DOHH2 (cell line): ENCODE data around the gene C11orf42.

Experiments
- H3F3A ChIP-seq: fragments of 200-600 bp; sonication (generic), shearing (Covaris generic); 2 replicates; pipeline ENCODE4 v1.6.0; 2016; ENCODE audit warnings: antibody characterized with exemption, mild to moderate bottlenecking; ENCODE audit not compliant: control insufficient read depth, insufficient read depth
- H3K27ac ChIP-seq: fragments of 200-600 bp; sonication (generic); 2 replicates; pipeline ENCODE4 v1.5.1; 2014; ENCODE audit warnings: low read depth, mild to moderate bottlenecking, low read length, moderate library complexity
- H3K27me3 ChIP-seq: fragments of 200-600 bp; sonication (generic); 2 replicates; pipeline ENCODE4 v1.6.1; 2014; ENCODE audit warnings: mild to moderate bottlenecking, low read length, mixed read lengths; ENCODE audit not compliant: control insufficient read depth
- H3K36me3 ChIP-seq: fragments of 200-600 bp; sonication (generic); 2 replicates; pipeline ENCODE4 v1.6.1; 2014; ENCODE audit warnings: mild to moderate bottlenecking, low read length, moderate library complexity, mixed read lengths; ENCODE audit not compliant: control insufficient read depth
- H3K4me1 ChIP-seq: fragments of 200-600 bp; sonication (generic); 2 replicates; pipeline ENCODE4 v1.6.1; 2014; ENCODE audit warnings: mild to moderate bottlenecking, low read length, mixed read lengths; ENCODE audit not compliant: control insufficient read depth
- H3K4me2 ChIP-seq: fragments of 200-600 bp; sonication (generic); 2 replicates; pipeline ENCODE4 v1.6.0; 2014; ENCODE audit warnings: mild to moderate bottlenecking, low read length, moderate library complexity
- H3K4me3 ChIP-seq: fragments of 200-600 bp; sonication (generic); 2 replicates; pipeline ENCODE4 v1.5.1; 2014; ENCODE audit warnings: mild to moderate bottlenecking, low read length, mixed read lengths
- H3K79me2 ChIP-seq: fragments of 200-600 bp; sonication (generic); 2 replicates; pipeline ENCODE4 v1.6.1; 2014; ENCODE audit warnings: mild to moderate bottlenecking, low read length, mixed read lengths; ENCODE audit not compliant: control insufficient read depth
- H3K9me2 ChIP-seq: fragments of 200-600 bp; sonication (generic); replicated peaks from 2 replicates; pipeline ENCODE4 v1.6.1; 2014; ENCODE audit warnings: mild to moderate bottlenecking, low read length, mixed read lengths; ENCODE audit not compliant: control insufficient read depth
- H3K9me3 ChIP-seq: fragments of 200-600 bp; sonication (generic); 2 replicates; pipeline ENCODE4 v1.6.1; 2014; ENCODE audit warnings: antibody characterized with exemption, low read length, mixed read lengths; ENCODE audit not compliant: control insufficient read depth, insufficient read depth
- H4K20me1 ChIP-seq: fragments of 200-600 bp; sonication (generic); 2 replicates; pipeline ENCODE4 v1.6.0; 2014; ENCODE audit warnings: low read depth, mild to moderate bottlenecking, antibody characterized with exemption, low read length, moderate library complexity; ENCODE audit not compliant: control insufficient read depth, insufficient read depth
- CTCF ChIP-seq: fragments of 200-600 bp; sonication (generic); IDR thresholded peaks from one replicate; pipeline ENCODE4 v1.5.1; 2014; ENCODE audit warnings: antibody characterized with exemption, mild to moderate bottlenecking, low read depth, low read length; ENCODE audit not compliant: poor library complexity, severe bottlenecking
- EZH2phosphoT487 ChIP-seq: fragments of 200-600 bp; sonication (generic); IDR thresholded peaks from 2 replicates; pipeline ENCODE4 v1.6.1; 2017; ENCODE audit warnings: borderline replicate concordance, mild to moderate bottlenecking, antibody characterized with exemption, low read length, moderate library complexity, mixed read lengths

Gene C11orf42

GRCh38 chr11:6238902-6239301 is 33.5 kb downstream of the C11orf42 start, which contains the start of gene CNGA4:
TSS of gene CNGA4 (plus strand) at chr11:6239089. CDS start at chr11:6239207, 118 bp downstream.
- H3K9me2 ChIP-seq = no peaks in the 10 kb centered on the region
- H3K27ac ChIP-seq = no peak within 1 kb of the TSS
- peaks cover 5% of the 10 kb centered on the region for H3K79me2 ChIP-seq
- no peak within 1 kb of the TSS for H3K4me2 ChIP-seq
- no peaks in the 10 kb centered on the region for H3K9me3 ChIP-seq
- H3F3A ChIP-seq = no peaks in the 10 kb centered on the region
- peaks cover 15% of the 10 kb centered on the region for H3K4me1 ChIP-seq
- H3K36me3 ChIP-seq = no peaks in the 10 kb centered on the region
- TF ChIP-seq EZH2phosphoT487 (no peak), CTCF (no peak)
- H3K27me3 ChIP-seq = no peaks in the 10 kb centered on the region
- H3K4me3 ChIP-seq = no peak within 1 kb of the TSS
- no peaks in the 10 kb centered on the region for H4K20me1 ChIP-seq

- Histone ChIP-seq H3F3A (no peaks in the 10 kb centered on the region), H3K4me2 (no peak overlapping the region), H3K27ac (no peak overlapping the region), H3K27me3 (no peaks in the 10 kb centered on the region), H3K79me2 (no peaks in the 10 kb centered on the region), H3K4me1 (peaks cover 14% of the 10 kb centered on the region), H3K9me3 (no peaks in the 10 kb centered on the region), H3K9me2 (no peaks in the 10 kb centered on the region), H4K20me1 (no peaks in the 10 kb centered on the region), H3K36me3 (no peaks in the 10 kb centered on the region), H3K4me3 (no peak overlapping the region)
- TF ChIP-seq CTCF (no peak), EZH2phosphoT487 (no peak)
Observed at GRCh38 chr11:6240139-6240538, 34.8 kb downstream of the C11orf42 start.

GRCh38 chr11:6240781-6241180 is 35.4 kb downstream of the C11orf42 start:
- H3K9me3 ChIP-seq = no peaks in the 10 kb centered on the region
- H3K4me3 ChIP-seq = no peak overlapping the region
- H3K36me3 ChIP-seq = no peaks in the 10 kb centered on the region
- H3K27me3 ChIP-seq = no peaks in the 10 kb centered on the region
- H4K20me1 ChIP-seq = no peaks in the 10 kb centered on the region
- no peaks in the 10 kb centered on the region for H3F3A ChIP-seq
- peaks cover 9% of the 10 kb centered on the region for H3K4me1 ChIP-seq
- H3K27ac ChIP-seq = no peak overlapping the region
- H3K4me2 ChIP-seq = no peak overlapping the region
- H3K79me2 ChIP-seq = no peaks in the 10 kb centered on the region
- no peak for TF ChIP-seq EZH2phosphoT487
- no peak for TF ChIP-seq CTCF
- no peaks in the 10 kb centered on the region for H3K9me2 ChIP-seq
